ENCODE results near the gene ATP6V0B.

ATP6V0B gene

GRCh38 chr1:44024903-44025525, 50.3 kb downstream of the ATP6V0B start:
- no peak for TF ChIP-seq CTCF (conservative IDR thresholded peaks at IDR 0.05; ENCODE audit: low read depth, low read length)
- DNase-seq (ENCODE audit: low read depth), result no peak
- H3K4me3 ChIP-seq (ENCODE audit: low read length), result no peak overlapping the region

- DNase-seq (ENCODE audit: low read depth), result no peak
- H3K4me3 ChIP-seq (ENCODE audit: low read length), result no peak overlapping the region
- TF ChIP-seq CTCF (conservative IDR thresholded peaks at IDR 0.05; ENCODE audit: low read depth, low read length), result no peak
These were observed 51.1 kb downstream of the ATP6V0B start for GRCh38 chr1:44025816-44026215.

- DNase-seq (ENCODE audit: low read depth), result no peak
- H3K4me3 ChIP-seq (ENCODE audit: low read length), result no peak overlapping the region
- no peak for TF ChIP-seq CTCF (conservative IDR thresholded peaks at IDR 0.05; ENCODE audit: low read depth, low read length)
These were observed 52.6 kb downstream of the ATP6V0B start for GRCh38 chr1:44027320-44027719.
